T1000 (cell line): ENCODE data around the gene C19orf25.

Source experiments
- DNase-seq: peaks from one replicate; lab custom pipeline; 2025; ENCODE audit warnings: mixed read lengths; lab: John Stamatoyannopoulos, UW

Gene C19orf25

GRCh38 chr19:1496714-1497577 is 17.9 kb upstream of the C19orf25 start:
- no peak for DNase-seq

GRCh38 chr19:1495799-1496713 is 17.0 kb upstream of the C19orf25 start:
- DNase-seq, result no peak

DNA sequence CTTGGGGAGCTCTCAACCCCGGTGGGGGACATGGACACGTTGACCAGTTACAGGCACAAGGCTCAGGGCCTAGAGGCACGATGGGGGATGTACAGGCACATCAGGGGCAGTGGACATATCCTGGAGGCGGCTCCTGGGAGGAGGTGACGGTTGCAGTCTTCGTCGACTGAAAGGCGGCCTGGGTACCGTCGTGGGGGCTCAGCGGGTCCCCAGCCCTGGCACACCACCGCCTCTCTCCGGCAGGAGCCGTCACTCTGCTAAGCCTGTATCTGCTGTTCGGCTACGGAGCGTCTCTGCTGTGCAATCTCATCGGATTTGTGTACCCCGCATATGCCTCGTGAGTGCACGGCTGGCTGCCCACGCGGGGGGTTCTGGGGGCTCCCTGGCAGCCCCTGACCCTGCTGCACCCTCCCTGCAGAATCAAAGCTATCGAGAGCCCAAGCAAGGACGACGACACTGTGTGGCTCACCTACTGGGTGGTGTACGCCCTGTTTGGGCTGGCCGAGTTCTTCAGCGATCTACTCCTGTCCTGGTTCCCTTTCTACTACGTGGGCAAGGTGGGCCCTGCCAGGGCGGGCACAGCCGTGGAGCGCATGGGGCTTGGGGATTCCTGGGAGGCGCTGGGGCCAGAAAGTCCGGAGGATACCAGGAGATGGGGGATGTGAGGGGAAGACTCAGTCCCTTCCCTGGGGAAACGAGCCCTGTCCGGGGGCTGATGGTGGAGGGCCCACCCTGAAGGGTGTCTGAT is 16.2 kb upstream of the C19orf25 start:
- DNase-seq, result no peak

DNA sequence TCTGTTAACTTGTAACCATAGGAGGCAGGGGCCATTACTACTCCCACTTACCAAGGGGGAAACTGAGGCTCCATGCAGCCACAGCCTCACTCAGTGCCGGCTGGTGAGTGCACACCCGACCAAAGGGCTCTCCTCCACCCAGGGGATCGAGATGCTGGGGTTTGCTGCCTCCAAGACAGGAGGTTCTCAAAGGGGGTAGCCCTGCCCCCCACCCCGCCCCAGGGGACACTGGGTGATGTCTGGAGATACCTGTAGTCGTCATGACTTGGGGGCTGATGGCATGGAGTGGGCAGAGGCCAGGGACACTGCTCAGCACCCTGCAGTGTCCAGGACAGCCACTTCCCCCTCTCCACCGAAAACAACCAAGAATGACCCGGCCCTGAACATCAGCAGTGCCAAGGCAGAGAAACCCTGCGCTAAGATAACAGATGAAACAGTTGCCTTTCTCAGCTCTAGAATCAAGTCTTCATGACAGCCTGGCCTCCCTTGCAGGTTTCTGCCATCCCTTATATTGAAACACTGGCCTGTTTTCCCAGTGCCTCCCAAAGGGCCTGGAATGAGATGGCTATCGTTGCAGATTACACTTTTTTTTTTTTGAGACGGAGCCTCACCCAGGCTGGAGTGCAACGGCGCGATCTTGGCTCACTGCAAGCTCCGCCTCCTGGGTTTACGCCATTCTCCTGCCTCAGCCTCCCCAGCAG is 15.2 kb upstream of the C19orf25 start:
- DNase-seq, result no peak

- DNase-seq, result no peak
Observed at GRCh38 chr19:1492474-1493006, 13.5 kb upstream of the C19orf25 start.

GRCh38 chr19:1491849-1492170 is 12.8 kb upstream of the C19orf25 start:
- no peak for DNase-seq

DNA sequence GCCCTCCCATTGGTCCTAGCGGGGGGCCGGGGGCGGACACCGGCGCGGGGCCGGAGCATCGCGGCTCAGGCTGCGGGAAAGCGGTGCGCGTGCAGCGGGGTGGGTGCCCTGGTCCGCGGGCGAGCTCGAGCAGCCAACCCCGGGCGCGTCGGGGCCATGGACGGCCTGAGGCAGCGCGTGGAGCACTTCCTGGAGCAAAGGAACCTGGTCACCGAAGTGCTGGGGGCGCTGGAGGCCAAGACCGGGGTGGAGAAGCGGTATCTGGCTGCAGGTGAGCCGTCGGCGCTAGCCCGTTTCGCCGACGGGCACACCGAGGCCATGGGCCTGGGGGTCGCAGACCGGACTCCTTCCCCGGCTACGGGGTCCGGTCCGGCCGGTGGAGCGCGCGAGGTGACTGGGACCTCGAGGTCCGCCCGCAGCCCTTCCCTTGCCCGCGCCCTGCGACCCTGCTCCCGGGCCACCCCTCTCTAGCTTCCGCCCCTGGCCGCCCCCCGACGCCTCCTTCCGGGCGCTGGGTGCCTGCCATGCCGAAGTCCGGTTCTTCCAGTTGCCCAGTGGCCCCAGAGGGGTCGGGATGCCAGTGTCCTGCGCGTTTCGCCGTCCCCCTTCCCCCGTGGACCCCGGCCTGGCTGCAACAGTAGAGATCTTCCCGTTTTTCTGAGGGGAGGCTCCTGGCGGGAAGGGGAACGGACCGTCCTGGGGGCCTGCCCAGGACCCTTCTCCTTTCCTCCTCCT is 12.3 kb upstream of the C19orf25 start, which contains the start of gene REEP6:
TSS of gene REEP6 (plus strand) at position 68 of the 735 bp plus-strand sequence. CDS start at position 157, 89 bp downstream.
- no peak for DNase-seq

DNA sequence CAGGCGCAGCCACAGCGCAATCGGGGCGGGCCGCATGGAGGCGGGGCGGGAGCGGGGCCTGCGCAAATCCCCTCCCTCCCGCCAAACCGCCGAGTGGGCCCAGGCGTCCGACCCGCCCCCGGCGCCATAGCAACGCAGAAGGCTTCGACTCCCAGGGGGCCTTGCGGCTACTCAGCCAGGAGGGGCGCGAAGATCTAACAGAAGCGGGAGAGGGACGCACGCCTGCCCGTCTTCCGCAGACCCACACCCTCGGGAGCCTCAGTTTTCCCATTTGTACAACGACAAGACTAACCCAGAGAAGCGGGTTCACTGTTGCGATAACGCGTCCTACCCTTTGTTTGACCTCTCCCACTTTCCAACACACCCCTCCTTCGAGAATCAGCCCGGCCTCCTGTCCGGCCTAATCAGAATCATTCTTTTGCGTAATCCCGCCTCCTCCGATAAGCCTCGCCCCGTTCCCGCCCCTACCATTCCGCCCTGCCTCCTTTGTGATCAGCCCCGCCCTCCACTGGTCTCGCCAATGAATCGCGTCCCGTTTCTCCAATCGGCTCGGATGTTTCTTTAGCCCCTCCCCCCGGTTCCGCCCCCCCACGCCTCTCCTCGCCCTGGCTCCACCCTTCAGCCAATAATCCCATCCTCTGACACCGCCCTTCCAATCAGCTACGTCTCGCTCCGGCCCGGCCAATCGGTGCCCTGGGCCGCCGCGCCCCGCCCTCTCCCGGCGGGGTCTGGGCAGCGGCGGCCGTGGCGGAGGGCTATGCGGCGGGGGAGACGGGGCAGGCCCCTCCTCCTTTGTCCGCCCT is 11.5 kb upstream of the C19orf25 start, which contains the start of gene PCSK4:
TSS of gene PCSK4 (minus strand) at position 40 of the 803 bp plus-strand sequence. CDS start at position 36, 4 bp downstream.
- peak; percentile 100 for DNase-seq

DNA sequence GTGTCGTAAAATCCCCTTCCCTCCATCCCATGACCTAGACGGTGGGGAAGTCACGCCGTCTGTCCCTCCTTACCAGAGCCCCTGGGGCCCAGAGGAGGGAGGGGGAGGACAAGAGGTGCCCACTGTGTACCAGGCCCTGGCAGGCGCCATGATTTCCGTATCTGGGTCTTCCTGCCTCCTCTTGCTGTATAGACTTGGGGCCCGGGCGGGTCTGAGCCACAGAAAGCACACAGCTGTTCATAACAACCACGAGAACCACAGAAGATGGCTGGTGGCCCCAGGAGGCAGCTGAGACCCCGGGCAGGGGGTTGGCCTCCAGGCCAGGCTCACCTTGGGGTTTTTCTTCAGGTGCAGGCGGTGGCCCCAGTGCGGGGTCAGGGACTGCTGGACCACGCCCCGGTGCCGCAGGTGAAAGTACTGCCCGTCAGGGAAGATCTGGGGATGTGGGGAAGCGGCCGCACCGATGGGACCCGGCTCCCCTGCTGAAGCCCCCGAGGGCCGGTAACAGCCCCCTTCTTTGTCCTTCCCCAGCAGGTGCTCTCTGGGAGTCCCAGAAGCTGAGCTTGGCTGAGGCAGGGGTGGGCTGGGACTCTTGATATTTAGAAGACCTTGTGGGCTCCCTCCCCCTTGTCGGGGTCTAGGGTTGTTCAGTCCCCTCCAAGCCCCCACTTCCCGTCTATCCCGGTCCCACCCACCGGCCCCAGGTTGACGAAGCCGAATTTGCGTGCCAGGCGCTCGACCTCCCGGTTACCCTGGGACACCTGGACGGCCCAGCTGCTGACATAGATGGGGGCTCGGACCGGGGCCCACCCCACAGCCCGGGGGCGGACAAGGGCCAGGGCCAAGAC is 10.7 kb upstream of the C19orf25 start:
- DNase-seq, result no peak

- no peak for DNase-seq
Observed at GRCh38 chr19:1488282-1488601, 9.2 kb upstream of the C19orf25 start.

GRCh38 chr19:1487576-1488281 is 8.7 kb upstream of the C19orf25 start:
- no peak for DNase-seq

GRCh38 chr19:1486720-1487575 is 7.9 kb upstream of the C19orf25 start:
- DNase-seq, result no peak

- no peak for DNase-seq
Observed at GRCh38 chr19:1483979-1484428, 5.0 kb upstream of the C19orf25 start.

DNA sequence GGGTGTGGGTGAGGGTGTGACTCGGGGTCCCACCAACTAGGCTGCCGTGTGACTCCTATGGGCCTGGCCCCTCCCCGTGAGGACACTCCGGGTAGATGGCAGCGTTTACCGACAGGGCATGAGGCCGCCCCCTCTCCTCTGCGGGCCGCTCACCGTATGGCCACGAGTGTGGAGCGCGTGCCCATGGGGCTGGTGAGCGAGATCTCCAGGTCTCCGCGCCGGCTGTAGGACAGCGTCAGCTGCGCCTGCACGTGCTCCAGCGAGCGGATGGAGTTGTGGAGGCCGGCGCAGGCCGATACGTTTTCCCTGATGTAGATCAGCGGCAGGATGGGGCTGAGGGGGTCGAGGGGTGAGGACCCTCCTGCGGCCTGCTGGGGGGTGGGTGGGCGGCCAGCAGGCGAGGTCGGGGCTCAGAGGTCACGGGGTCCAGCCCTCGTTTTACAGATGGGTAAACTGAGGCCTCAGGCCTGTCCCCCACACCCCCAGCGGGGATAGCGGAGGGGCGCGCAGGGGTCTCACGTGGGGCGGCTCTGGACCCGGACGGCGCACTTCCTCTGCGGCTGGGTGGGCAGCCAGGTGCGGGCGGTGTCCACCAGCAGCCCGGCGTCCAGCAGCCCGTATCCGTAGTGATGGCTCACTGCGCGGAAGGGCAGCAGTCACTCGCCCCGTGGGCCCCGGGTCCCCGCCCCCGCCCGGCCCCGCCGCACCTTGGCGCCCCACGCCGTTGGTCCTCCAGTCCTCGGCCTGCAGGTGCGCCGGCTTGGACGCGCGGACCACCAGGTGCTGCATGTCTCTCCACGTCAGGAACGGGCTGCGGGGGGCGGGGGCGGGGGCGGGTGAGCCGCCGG is 4.3 kb upstream of the C19orf25 start:
- no peak for DNase-seq

DNA sequence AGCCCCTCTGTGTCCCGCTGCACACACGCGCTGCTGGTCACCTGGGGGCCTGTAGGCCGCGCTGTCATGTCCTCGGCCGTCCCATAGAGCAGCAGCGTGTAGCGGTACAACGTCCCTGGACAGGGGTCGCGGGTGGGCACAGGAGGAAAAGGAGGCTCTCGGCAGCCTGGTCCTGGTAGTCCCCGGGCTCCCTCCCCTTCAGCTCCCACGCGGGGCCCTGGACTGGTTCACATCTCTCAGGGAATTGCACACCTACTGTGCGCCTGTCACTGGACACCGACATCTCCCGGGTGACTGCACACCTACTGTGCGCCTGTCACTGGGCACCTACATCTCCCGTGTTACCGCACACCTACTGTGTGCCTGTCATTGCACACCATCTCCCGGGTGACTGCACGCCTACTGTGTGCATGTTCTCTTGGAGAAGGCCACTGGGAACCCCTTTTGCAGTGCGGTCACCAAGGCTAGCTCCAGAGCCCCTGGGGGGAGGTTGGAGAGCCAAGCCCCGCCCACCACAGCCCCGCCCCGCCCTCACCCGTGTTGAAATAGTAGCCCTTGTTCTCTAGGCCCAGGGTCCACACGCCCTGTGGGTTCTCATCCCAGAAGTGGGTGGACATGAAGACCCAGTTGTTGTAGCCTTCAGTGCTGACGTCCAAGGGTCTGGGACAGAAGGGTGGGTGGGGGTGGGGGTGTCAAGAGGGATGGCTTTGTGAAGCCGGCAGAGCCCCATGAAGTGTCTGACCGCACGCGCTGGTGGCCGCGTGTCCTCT is 3.5 kb upstream of the C19orf25 start:
- no peak for DNase-seq
